Measurements from ENCODE around the gene SLC7A7.
"Not testable (repeated sequence)": the region's sequence is repeated elsewhere in the genome, so short reads cannot be mapped to it uniquely, and the experiment has no call there.

SLC7A7 gene

GRCh38 chr14:22814941-22815713 lies at the start of gene SLC7A7:
Gene SLC7A7, minus strand, starts transcription at chr14:22815435. Its CDS starts 2,037 bp downstream, at chr14:22813398.
- ChIA-PET CTCF (interaction anchor here (0.7 to 10.1 kb wide), 6 partner anchors 8 to 258 kb away, joined by 3 to 256 read pairs (median 6); no protein-coding TSS in a partner anchor), POLR2A (no interaction called here)
- no peak for DNase-seq (ENCODE audit: low read depth, low spot score)

GRCh38 chr14:22864979-22865378 lies 49.7 kb upstream of the SLC7A7 start:
- TF ChIP-seq, protein P1, sequence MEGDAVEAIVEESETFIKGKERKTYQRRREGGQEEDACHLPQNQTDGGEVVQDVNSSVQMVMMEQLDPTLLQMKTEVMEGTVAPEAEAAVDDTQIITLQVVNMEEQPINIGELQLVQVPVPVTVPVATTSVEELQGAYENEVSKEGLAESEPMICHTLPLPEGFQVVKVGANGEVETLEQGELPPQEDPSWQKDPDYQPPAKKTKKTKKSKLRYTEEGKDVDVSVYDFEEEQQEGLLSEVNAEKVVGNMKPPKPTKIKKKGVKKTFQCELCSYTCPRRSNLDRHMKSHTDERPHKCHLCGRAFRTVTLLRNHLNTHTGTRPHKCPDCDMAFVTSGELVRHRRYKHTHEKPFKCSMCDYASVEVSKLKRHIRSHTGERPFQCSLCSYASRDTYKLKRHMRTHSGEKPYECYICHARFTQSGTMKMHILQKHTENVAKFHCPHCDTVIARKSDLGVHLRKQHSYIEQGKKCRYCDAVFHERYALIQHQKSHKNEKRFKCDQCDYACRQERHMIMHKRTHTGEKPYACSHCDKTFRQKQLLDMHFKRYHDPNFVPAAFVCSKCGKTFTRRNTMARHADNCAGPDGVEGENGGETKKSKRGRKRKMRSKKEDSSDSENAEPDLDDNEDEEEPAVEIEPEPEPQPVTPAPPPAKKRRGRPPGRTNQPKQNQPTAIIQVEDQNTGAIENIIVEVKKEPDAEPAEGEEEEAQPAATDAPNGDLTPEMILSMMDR (IDR thresholded peaks at IDR 0.05; ENCODE audit: insufficient read depth, low read length, missing control alignments), result no peak
- POLR2A ChIA-PET, result no interaction called here
- CTCF ChIA-PET, result interaction anchor here (1.0 to 6.6 kb wide), 5 partner anchors 12 to 309 kb away, joined by 3 to 96 read pairs (median 7); no protein-coding TSS in a partner anchor
- DNase-seq (ENCODE audit: low read depth, low spot score), result no peak
- no peak overlapping the region for H3K4me3 ChIP-seq (ENCODE audit: low read depth, low read length)

More at GRCh38 chr14:22814941-22815713, at the start of gene SLC7A7:
- H3K4me3 ChIP-seq (ENCODE audit: low read depth, low read length), result peak within 1 kb of the TSS; percentile 6; the same call in 1 of the 2 replicates
- TF ChIP-seq, protein P1 (IDR thresholded peaks at IDR 0.05; ENCODE audit: insufficient read depth, low read length, missing control alignments), result no peak

GRCh38 chr14:22861651-22862050 lies 46.4 kb upstream of the SLC7A7 start:
- POLR2A ChIA-PET, result no interaction called here

DNA sequence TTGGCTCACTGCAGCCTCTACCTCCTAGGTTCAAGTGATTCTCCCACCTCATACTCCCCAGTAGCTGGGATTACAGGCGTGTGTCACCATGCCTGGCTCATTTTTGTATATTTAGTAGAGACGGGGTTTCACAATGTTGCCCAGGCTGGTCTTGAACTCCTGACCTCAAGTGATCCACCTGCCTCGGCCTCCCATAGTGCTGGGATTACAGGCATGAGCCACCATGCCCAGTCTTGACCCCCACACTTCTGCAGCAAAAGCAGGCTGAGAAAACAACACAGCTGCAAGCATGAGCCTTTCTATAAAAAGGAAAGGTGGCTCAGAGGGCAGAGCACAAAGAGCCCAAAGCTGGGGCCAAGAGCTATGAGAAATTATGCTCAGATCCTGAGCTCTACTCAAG lies 45.1 kb upstream of the SLC7A7 start:
- not testable (repeated sequence) for H3K4me3 ChIP-seq (ENCODE audit: low read depth, low read length); DNase-seq (ENCODE audit: low read depth, low spot score)
- ChIA-PET POLR2A (interaction anchor here (0.9 to 1.2 kb wide), 2 partner anchors 8 to 9 kb away, joined by 3 read pairs; no protein-coding TSS in a partner anchor), CTCF (interaction anchor here (0.9 to 4.5 kb wide), 7 partner anchors 12 to 303 kb away, joined by 3 to 45 read pairs (median 11); partner anchors contain the start of gene LRP10)

More at GRCh38 chr14:22861651-22862050, 46.4 kb upstream of the SLC7A7 start:
- TF ChIP-seq, protein P1 (IDR thresholded peaks at IDR 0.05; ENCODE audit: insufficient read depth, low read length, missing control alignments), result no peak
- H3K4me3 ChIP-seq (ENCODE audit: low read depth, low read length), result no peak overlapping the region
- CTCF ChIA-PET, result interaction anchor here (2.1 to 6.6 kb wide), 4 partner anchors 8 to 306 kb away, joined by 6 to 96 read pairs (median 28); no protein-coding TSS in a partner anchor
- DNase-seq (ENCODE audit: low read depth, low spot score), result no peak

DNA sequence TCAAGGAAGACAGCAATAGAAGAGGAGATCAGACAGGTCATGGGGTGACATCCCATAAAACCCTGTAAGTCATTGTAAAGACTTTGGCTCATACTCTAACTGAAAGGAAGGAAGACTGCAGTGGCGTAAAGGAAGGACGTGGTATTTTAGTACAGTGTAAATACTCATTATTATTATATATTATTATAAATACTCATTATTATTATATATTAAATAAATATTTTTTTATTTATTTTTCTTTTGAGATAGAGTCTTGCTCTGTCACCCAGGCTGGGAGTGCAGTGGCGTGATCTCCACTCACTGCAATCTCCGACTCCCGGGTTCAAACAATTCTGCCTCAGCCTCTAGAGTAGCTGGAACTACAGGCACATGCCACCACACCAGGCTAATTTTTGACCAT lies 41.2 kb upstream of the SLC7A7 start:
- no peak for DNase-seq (ENCODE audit: low read depth, low spot score)
- TF ChIP-seq, protein P1 (IDR thresholded peaks at IDR 0.05; ENCODE audit: insufficient read depth, low read length, missing control alignments), result no peak
- no peak overlapping the region for H3K4me3 ChIP-seq (ENCODE audit: low read depth, low read length)
- CTCF ChIA-PET, result interaction anchor here (1.1 to 8.8 kb wide), 7 partner anchors 8 to 287 kb away, joined by 3 to 256 read pairs (median 45); partner anchors contain the start of genes LRP10 and SLC7A7
- POLR2A ChIA-PET, result no interaction called here

DNA sequence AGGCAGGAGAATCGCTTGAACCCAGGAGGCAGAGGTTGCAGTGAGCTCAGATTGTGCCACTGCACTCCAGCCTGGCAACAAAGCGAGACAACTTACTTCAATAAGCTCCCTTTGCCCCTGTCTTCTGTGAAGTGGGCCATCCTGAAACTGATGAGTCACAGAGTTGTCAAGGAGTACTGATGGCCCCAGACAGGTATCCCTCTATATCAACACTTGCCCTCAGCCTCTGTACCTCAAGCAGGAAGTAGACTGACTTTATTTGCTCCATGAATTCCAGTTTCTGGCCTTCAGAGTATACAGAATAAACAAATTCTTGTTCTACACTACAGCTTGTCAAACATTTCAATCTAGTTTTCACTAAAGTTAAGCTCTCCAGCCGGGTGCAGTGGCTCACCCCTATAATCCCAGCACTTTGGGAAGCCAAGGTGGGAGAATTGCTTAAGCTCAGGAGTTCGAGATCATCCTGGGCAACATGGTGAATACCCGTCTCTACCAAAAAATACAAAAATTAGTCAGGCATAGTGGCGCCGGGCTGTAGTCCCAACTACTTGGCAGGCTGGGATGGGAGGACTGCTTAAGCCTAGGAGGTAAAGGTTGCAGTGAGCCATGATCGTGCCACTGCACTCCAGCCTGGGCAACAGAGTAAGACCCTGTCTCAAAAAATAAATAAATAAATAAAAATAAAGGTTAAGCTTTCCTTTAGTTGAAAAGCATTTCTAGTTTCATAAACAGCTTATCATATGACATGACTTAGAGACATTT lies 39.9 kb upstream of the SLC7A7 start:
- TF ChIP-seq, protein P1 (IDR thresholded peaks at IDR 0.05; ENCODE audit: insufficient read depth, low read length, missing control alignments), result no peak
- no peak for DNase-seq (ENCODE audit: low read depth, low spot score)
- no peak overlapping the region for H3K4me3 ChIP-seq (ENCODE audit: low read depth, low read length)
- ChIA-PET POLR2A (interaction anchor here (0.6 to 2.9 kb wide), 4 partner anchors 14 to 298 kb away, joined by 3 to 9 read pairs (median 4); partner anchors contain the start of gene MMP14), CTCF (interaction anchor here (0.8 to 10.9 kb wide), 26 partner anchors 9 to 465 kb away, joined by 3 to 272 read pairs (median 27); partner anchors contain the start of genes LRP10, MMP14, MRPL52 and OXA1L)

DNA sequence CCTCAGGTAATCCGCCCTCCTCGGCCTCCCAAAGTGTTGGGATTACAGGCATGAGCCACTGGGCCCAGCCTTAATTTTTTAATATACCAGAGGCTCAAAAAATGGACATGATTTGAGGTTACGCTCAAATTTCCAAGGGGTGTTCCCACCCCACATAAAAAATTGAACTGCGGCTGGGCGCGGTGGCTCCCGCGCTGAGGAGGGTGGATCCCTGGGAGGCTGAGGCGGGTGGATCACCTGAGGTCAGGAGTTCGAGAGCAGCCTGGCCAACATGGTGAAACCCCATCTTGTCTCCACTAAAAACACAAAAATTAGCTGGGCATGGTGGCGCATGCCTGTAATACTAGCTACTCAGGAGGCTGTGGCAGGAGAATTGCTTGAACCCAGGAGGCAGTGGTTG lies 39.1 kb upstream of the SLC7A7 start:
- not testable (repeated sequence) for DNase-seq (ENCODE audit: low read depth, low spot score); H3K4me3 ChIP-seq (ENCODE audit: low read depth, low read length)
- POLR2A ChIA-PET, result interaction anchor here (2.9 to 4.7 kb wide), 2 partner anchors 31 to 298 kb away, joined by 6 to 42 read pairs; no protein-coding TSS in a partner anchor
- CTCF ChIA-PET, result interaction anchor here (0.7 to 10.9 kb wide), 33 partner anchors 9 to 468 kb away, joined by 3 to 272 read pairs (median 9); partner anchors contain the start of genes ABHD4, DAD1, LRP10 and MMP14

Measured in AG04449 (cell line).